Limb (tissue), 2 donors: ENCODE results near the gene MFSD12.
A peak's percentile ranks its signal among the peaks of the same experiment; 100 is the strongest.
"Not testable (repeated sequence)": the region's sequence is repeated elsewhere in the genome, so short reads cannot be mapped to it uniquely, and the experiment has no call there.

Experiments used
- DNase-seq, 2 donors: peaks; one replicate each; pipeline ENCODE4 v3.0.0-alpha.2; 2016; ENCODE audit errors: extremely low spot score in 2 of 2

Gene MFSD12

DNA sequence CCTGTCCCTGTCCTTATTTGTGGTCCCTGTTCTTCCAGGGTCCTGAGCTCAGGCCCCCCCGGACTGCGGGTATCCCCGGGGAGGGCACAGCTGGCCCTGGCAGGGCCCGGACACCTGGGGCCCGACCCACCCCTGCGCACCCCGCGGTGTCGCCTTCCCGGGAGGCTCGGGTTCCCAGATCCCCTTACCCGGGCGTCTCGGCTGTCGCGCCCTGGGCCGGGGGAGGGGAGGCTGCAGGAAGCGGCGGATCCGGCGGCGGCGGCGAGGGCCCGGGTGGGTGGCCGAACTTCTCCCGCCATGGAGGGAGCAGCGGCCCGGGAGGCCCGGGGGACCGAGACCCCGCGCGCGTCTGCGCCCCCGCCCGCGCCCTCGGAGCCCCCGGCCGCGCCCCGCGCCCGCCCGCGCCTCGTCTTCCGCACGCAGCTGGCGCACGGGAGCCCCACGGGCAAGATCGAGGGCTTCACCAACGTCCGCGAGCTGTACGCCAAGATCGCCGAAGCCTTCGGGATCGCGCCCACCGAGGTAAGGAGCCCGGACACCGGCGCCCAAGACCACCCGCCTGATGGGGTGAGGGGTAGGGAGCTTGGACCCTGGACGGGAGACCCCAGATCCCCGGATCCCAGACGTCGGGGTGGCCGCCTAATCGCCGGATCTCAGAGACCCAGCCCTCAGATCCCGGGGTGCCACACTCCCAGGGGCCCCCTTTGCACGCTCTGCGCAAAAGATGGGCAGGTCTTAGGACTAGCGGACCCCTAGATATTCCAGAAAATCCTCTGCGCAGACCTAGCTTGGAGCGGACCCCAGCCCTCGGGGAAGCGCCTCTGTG, 28.1 kb upstream of the MFSD12 start, which contains the start of gene GIPC3:
Gene GIPC3 (plus strand): TSS at position 178 of the 826 bp plus-strand sequence. CDS start 120 bp downstream, at position 298.
- no peak for DNase-seq

DNA sequence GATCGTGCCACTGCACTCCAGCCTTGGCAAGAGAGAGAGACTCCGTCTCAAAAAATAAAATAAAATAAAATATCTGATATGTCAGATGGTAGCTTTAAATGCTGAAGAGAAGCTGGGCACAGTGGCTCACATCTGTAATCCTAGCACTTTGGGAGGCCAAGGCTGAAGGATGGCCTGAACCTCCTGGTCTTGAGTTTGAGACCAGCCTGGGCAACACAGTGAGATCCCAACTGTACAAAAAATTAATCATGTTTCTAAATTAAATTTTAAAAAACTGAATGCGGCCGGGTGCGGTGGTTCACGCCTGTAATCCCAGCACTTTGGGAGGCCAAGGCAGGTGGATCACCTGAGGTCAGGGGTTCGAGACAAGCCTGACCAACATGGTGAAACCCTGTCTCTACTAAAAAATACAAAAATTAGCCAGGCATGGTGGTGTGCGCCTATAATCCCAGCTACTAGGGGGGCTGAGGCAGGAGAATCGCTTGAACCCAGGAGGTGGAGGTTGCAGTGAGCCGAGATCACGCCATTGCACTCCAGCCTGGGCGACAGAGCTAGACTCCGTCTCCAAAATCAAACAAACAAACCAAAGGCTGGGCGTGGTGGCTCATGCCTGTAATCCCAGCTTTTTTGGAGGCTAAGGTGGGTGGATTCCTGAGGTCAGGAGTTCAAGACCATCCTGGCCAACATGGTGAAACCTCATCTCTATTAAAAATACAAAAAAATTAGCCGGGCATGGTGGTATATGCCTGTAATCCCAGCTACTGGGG, 26.8 kb upstream of the MFSD12 start:
- not testable (repeated sequence) for DNase-seq

DNA sequence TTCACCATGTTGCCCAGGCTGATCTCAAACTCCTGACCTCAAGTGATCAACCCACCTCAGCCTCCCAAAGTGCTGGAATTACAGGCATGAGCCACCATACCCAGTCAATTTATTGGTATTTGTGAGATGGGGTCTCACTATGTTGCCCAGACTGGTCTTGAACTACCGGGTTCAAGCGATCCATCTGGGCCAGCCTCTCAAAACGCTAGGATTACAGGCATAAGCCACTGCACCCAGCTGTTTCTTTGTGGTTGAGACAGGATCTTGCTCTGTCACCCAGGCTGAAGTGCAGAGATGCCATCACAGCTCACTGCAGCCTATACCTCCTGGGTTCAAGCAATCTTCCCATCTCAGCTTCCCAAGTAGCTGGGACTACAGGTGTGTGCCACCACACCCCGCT, 24.4 kb upstream of the MFSD12 start:
- not testable (repeated sequence) for DNase-seq

DNA sequence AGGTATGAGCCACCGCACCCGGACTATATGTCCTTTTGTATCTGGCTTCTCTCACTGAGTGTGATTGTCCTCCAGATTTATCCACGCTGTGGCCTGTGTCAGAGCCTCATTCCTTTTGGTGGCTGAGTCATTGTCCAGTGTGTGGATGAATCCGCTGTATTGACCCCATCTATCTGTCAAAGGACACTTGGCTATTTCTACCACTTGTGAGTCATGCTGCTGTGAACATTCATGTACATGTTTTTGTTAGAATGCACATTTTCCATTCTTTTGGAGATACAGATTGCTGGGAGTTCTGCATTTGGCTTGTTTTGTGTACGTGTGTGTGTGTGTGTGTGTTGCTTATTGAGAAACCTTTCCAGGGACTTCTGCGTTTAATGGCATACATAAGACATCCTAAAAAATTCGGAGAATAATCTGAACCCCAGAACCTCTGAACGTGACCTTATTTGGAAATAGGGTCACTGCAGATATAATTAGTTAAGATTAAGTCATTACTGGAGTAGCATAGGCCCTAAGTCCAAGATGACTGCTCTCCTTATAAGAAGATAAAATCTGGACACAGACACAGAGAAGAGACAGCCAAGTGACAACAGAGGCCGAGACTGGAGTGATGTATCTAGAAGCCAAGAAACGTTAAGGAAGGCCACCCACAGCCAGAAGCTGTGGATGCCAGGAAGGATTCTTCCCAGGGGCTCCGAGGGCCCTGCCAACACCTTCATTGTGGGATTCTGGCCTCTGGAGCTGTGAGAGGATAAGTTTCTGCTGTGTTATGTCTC, 23.0 kb upstream of the MFSD12 start:
- DNase-seq: no peak

DNA sequence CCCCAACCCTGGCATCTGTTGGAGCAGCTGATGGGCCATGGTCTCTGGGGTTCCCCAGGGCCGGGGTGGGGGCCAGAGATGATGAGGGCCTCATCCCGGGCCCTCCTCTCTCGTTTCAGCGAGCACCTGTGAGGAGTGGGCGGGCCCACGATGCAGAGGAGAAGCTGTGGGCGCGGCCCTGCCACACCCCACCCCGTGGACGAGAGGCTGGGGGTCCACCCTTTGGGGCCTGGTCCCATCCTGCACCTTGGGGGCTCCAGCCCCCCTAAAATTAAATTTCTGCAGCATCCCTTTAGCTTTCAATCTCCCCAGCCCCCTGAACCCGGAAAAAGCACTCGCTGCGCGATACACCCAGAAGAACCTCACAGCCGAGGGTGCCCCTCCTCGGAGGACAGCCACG, 21.0 kb upstream of the MFSD12 start:
- DNase-seq: no peak

DNA sequence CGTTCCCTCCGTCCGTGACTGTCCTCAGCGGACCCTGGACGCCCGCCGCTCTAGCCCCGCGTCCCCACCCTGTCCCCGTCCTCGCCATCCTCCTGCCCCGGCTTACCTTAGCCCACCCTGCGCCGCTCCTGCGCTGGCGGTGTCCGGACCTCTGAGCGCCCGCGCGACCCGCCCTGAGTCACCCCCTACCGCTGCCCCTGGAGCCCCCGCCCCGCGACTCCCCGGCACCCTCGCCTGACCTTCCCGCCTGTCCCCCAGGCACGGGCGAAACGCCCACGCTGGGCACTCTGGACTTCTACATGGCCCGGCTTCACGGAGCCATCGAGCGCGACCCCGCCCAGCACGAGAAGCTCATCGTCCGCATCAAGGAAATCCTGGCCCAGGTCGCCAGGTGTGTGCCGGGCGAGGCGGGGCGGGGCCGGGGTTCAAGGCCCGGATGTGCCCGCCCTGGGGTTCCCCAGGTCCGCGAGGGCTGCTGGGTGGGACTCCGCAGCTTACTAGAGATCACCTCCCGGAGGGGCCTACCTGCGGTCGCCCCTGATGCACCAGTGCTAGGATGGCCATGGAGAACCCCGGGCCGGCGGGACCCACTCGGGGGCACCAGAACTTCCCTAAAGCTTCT, 20.4 kb upstream of the MFSD12 start:
- no peak for DNase-seq

DNA sequence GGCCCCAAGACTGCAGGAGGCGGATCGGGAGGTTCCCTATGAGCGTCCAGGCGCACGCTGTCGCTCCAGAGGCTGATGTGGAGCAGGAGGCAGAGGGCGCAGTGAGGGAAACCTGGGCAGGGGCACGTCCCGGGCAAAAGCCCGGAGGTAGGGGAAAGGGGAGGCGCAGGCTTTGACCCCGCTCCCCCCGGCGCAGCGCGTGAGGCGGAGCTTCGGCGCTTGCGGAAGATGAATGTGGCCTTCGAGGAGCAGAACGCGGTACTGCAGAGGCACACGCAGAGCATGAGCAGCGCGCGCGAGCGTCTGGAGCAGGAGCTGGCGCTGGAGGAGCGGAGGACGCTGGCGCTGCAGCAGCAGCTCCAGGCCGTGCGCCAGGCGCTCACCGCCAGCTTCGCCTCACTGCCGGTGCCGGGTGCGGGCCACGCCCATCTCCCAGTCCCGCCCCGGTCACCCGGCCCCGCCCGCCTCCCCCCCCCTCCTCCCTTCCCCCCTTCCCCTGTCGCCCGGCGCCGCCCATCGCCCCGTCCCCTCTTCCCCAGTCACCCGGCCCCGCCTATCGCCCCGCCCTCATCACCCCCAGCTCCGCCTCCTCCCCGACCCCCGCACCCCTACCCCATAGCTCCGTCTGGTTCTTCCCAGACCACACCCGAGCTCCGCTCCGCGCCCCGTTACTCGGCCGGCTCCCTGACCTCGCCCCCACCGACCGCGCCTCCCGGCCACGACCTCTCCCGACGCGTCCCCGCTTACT, 19.5 kb upstream of the MFSD12 start:
- peak; percentile 65 to 87 for DNase-seq

DNA sequence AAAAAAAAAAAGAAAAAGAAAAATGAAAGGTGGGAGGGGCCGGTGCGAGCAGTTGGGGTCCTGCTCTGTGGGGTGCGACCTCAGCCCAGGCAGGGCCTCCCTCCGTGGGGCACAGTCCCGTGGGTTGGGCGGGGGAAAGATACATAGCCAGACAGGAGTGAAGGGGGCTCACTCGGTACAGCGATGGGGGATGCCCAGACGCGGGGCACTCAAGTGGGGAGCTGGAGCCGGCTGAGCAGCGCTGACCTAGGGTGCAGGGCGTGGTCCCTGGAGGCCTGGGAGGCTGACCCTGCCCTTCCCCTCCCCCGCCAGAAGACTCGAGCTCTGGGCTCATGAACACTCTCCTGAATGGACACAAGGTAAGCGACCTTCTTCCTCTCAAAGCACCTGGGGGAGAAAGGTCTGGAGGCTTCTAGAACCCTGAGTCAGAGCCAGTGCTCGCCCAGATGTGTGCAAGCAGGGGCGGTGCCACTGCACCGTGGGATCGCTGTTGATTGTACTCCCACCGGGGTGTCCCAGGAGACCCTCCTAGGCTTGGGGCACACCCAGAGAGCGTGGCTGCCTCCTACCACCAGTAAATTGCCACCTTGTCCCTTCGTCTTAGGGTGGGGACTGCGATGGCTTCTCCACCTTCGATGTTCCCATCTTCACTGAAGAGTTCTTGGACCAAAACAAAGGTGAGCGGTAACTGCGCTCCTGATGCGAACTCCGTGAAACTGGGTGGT, 18.7 kb upstream of the MFSD12 start:
- DNase-seq: no peak

DNA sequence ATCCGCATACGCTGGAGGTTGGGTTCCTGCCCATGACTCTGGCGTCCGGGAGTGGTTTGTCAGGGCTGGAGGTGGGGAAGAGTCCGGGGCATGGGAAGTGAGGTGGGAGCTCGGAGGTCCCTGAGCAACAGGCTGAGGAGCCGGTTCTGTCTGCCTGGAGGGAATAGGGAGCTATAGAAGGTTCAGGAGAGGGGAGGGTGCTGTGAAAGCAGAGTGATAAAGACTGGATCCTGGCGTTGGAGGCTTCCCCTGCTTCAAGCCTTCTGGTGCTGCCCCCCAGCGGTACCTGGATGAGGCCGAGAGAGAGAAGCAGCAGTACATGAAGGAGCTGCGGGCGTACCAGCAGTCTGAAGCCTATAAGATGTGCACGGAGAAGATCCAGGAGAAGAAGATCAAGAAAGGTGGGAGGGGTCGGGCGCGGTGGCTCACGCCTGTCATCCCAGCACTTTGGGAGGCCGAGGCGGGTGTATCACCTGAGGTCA, 17.9 kb upstream of the MFSD12 start:
- no peak for DNase-seq

DNA sequence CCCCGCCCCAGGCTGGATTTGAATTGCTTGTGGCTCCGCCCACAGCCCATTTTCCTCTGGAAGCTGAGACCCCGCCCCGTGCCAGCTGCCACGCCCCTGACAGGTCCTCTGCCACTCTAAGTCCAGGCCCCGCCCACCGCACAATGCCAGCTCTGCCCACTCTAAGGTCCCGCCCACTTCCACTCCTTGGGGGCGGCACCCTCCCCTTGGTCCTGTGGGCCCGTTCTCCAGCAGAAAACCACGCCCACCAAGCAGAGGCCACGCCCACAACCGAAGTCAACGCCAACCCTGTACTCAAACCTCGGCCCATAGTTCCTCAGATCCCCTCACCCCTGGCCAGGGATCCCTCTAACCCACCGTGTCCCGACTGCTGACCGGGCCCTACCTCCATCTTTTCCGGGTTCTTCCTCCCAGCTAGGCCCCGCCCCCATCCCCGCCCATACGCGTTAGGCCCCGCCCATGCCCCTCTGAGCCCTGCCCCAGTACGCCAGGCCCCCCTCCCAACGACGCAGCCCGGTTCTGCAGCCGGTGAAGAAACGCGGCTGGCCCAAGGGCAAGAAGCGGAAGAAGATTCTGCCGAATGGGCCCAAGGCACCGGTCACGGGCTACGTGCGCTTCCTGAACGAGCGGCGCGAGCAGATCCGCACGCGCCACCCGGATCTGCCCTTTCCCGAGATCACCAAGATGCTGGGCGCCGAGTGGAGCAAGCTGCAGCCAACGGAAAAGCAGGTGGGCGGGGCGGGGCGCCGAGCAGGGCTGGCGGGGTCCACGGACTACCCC, 16.7 kb upstream of the MFSD12 start:
- peak; percentile 61 to 86 for DNase-seq

DNA sequence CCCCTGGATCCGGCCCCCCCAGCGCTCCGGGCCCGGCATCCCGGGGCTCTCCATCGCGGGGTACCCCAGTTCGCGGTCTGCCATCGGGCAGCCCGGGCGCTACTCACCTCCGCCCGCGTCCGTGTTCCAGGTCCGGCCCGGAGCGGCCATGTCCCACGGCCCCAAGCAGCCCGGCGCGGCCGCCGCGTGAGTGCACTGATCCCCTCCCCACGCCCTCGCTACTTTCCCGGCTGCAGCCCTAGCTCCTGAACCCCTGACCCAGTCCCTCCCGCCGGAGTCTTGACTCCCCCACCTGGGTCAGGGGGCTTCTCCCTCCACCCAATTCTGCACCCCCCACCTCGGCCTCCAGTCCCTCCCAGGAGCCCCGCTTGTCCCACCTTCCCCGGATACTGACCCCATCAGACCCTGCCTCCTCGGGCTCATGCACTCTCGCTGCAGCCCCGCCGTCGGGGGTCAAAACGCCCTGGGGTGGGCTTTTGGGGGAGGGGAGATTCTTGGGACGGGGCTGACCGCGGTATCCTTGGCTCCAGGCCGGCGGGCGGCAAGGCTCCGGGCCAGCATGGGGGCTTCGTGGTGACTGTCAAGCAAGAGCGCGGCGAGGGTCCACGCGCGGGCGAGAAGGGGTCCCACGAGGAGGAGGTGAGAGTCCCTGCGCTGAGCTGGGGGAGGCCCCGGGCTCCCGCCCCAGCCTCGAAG, 15.9 kb upstream of the MFSD12 start:
- DNase-seq: no peak

DNA sequence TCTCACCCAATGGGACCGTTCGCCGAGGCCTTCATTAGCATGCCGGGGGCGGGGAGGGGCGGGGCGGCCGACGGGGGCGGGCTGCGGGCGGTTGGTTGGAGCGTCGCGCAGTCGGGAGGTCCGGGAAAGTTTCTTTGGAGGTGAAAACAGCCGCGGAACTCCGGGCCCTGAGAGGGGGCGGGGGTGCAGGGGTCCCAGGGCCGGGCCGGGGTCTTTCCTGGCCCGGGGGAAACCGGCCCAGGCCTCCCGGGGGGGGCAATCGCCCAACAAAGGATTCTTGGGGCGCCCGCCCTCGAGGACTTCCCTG, 15.4 kb upstream of the MFSD12 start, which contains the start of gene HMG20B:
Gene HMG20B (plus strand): TSS at position 90 of the 307 bp plus-strand sequence. CDS start 366 bp downstream, outside the sequence.
- DNase-seq: no peak

DNA sequence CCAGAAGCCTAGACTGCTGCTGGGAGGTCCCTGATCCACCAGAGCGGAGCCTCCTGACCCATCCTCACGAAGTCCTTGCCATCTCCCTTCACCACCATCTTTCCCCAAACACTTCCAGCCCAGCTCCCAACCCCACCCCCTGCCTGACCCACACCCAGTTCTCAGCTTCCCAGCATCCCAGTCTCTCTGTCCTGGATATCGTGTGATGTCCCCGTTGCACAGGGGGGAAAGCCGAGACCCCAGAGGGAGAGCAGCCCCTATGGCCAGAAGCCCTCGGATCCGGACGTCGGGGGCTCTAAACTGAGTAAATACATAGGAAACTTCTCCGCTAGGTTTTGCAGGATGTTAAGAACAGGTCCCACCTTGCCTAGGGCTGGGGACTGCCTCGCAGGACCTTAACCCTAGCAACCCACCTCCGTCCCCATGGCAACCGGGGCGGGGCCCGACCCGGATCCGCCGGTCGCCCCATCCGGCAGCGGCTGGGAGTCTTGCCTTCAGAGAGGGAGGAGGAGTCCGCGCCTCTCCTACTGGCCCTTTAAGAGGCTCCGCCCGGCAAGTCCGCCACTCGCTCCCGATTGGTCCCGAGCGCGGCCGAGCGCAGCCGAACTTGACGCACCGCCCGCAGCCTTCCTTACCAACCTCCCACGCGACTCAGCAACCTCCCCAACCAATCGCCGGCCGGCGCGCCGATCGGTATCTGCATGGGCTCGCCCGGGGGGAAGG, 14.9 kb upstream of the MFSD12 start:
- DNase-seq: peak; percentile 99 to 100

DNA sequence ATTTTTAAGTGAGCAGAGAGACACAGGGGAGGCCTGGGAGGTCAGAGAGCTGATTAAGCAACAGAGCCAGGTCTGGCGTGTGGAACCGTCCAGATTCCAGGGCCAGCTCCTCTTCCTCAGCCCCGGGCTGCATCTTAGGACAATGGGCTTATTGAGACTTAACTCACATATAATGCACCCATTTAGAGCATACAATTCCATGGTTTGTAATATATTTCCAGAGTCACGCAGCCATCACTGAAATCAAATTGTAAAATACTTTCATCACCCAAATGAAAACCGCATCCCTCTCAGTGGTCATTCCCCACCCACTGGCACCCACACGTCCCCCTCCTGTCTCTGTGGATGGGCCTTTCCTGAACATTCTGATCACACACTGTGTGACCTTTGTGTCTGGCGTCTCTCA, 13.2 kb upstream of the MFSD12 start:
- DNase-seq: no peak

DNA sequence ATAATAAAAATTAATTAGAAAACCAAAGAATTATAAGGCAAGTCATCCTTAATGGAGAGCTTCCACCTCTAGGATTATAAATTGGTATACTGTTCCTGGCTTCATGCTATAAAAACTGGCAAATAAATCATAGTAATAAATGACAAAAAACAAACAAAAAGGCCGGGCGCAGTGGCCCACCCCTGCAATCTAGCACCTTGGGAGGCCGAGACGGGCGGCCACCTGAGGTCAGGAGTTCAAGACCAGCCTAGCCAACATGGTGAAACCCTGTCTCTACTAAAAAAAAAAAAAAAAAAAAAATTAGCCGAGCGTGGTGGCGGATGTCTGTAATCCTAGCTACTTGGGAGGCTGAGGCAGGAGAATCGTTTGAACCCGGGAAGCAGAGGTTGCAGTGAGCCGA, 12.7 kb upstream of the MFSD12 start:
- not testable (repeated sequence) for DNase-seq

DNA sequence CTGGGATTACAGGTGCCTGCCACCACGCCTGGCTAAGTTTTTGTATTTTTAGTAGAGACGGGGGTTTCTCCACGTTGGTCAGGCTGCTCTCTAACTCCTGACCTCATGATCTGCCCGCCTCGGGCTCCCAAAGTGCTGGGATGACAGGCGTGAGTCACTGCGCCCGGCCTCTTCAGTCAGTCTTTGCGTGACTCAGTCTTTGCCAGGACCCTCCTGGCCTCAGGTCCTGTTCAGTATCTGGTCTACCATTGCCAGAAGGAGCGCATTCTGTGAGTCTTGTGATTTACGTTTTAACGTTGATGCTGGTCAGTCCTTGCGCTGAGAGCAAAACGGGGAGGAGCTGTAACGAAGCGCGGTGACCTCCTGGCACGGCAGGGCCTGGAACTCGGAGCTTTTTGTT, 7.8 kb upstream of the MFSD12 start:
- DNase-seq: no peak

DNA sequence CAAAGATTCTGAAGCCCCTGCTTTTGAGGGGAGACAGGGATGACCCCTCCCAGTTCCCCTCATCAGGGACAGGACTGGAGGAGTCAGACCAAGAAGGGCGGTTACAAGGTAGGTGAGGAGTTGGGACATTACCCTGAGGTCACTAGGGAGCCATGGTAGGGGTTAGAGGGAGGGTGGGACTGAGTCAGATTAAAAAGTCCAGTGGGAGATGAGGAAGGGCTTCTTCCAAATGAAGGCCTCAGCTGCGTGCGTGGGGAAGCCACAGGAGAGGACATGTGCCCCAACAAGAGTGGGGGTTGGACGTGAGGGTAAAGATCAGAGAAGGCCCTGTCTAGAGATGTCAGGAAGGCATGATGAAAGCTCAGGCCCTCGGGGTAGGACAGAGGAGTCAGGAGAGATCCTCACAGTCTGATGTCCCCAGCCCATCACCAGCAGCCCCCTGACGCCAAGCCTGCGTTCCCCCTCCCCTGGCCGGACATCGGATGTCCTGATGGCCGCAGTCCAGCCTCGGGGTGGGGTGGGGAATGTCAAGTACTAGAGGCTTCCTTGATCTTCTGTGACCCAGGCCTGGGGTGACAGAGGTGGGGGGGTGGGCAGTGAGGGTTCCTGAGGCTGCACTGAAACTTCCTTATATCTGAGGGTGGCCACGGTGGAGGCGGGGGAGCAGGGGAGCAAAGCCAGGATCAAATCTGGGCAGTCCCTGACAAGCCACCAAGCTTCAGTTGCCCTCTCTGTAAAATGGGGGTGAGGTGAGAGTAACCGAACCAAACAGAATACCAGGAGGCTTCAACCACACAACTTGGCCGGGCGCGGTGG, 6.5 kb upstream of the MFSD12 start:
- DNase-seq: no peak
